ENCODE data around the gene DNAJC25.
"Not testable (repeated sequence)": the region's sequence is repeated elsewhere in the genome, so short reads cannot be mapped to it uniquely, and the experiment has no call there.

The DNAJC25 gene

DNA sequence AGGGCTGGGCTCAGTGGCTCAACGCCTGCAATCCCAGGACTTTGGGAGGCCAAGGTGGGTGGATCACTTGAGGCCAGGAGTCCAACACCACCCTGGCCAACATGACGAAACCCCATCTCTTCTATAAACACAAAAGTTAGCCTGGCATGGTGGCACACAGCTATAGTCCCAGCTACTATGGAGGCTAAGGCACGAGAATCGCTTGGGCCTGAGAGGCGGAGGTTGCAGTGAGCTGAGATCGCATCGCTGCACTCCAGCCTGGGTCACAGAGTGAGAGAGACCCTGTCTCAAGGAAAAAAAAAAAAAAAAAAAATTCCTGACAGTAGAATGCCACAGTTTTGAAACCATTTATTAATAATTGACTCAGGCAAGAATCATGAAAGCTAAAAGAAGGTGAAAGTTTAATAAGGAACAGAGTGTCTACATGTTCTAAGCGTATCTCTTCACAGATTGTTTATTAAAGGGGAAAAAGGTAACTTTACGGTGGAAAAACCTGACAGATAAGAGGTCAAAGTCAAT is 26.0 kb upstream of the DNAJC25 start:
- H3K36me3 Mint-ChIP-seq (ENCODE audit: insufficient read depth), result no peaks in the 10 kb centered on the region
- ATAC-seq (replicated peaks; ENCODE audit: extremely low read depth, poor library complexity, severe bottlenecking), result no peak
- no peaks in the 10 kb centered on the region for H3K4me1 Mint-ChIP-seq
- H3K9me3 Mint-ChIP-seq, result no peaks in the 10 kb centered on the region
- no peak overlapping the region for H3K27ac Mint-ChIP-seq (ENCODE audit: low read depth)
- peaks cover 50% of the 10 kb centered on the region for H3K27me3 Mint-ChIP-seq
- no peak for DNase-seq (ENCODE audit: low spot score in 2 of 2)
- H3K4me3 Mint-ChIP-seq, result no peak overlapping the region

DNA sequence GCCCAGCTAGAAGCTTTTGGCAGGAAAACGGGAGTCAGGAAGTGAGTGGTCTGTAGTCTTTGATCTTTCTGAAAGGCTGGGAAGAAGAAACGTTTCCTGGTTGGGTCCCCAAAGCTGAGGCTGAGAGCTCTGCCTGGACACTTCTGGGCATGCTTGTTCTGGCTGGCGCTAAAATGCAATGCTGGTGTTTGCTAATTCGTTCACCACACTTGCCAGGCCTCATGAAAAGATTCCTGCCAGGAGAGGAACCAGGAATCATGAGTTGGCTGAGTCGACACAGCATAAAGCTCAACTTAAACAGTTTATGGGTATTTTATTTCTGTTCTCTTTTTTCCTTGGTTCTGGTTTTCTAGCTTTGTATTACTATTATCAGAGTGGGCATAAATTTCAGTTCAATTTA is 21.0 kb upstream of the DNAJC25 start:
- H3K36me3 Mint-ChIP-seq (ENCODE audit: insufficient read depth), result peaks cover 2% of the 10 kb centered on the region

DNA sequence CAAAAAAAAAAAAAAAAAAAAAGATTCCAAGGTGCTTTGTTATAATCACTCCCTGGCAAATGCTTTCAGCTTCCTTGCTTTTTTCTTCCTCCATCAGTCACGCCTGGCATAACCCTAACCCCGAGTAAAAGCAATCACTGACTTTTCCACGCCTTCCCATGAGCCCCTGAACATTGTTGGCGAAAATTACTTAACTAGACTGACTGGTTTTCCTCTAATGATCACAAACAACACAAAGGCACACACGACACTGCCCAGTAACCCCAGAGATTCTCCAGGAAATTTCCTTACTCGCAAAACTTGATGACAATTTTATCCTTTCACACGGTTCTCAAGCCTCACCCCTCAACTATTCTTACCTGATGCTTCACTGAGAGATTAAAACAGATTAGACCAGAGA is 20.3 kb upstream of the DNAJC25 start:
- H3K4me3 Mint-ChIP-seq, result no peak overlapping the region
- H3K4me1 Mint-ChIP-seq, result no peaks in the 10 kb centered on the region
- peaks cover 75% of the 10 kb centered on the region for H3K27me3 Mint-ChIP-seq
- ATAC-seq (replicated peaks; ENCODE audit: extremely low read depth, poor library complexity, severe bottlenecking) (no peak), DNase-seq (ENCODE audit: low spot score in 2 of 2) (no peak)
- H3K27ac Mint-ChIP-seq (ENCODE audit: low read depth), result no peak overlapping the region
- H3K36me3 Mint-ChIP-seq (ENCODE audit: insufficient read depth), result peaks cover 2% of the 10 kb centered on the region
- H3K9me3 Mint-ChIP-seq, result no peaks in the 10 kb centered on the region

More for the DNA sequence above, 21.0 kb upstream of the DNAJC25 start:
- no peak for DNase-seq (ENCODE audit: low spot score in 2 of 2)
- Mint-ChIP-seq H3K4me3 (no peak overlapping the region), H3K27ac (ENCODE audit: low read depth) (no peak overlapping the region), H3K27me3 (peaks cover 68% of the 10 kb centered on the region), H3K9me3 (no peaks in the 10 kb centered on the region), H3K4me1 (no peaks in the 10 kb centered on the region)
- no peak for ATAC-seq (replicated peaks; ENCODE audit: extremely low read depth, poor library complexity, severe bottlenecking)

DNA sequence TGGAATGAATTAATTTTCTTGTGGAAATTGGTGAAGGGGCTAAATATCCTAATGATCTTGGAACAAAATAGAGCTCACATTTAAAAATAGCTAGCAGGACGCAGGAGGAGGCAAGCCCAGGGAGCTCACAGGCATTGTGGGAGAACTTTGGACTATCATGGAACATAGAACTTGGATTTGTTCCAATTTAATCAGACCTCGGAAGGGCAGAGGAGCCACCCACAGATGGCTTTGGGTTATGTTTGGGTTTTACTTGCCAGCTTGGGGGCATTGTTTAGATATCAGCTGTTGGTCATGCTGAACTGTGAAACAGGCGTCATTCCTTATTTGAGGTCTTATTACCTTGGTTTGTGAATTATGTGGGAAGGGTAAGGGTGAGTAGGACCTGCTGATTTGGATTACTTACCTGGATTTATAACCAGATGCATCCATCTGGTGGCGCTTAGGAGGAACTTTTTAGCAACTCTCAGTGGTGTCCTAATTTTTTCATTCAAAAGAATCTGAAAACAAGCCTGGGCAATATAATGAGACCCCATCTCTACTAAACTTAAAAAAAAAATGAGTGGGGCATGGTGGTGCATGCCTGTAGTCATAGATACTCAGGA is 17.6 kb upstream of the DNAJC25 start:
- no peak overlapping the region for H3K4me3 Mint-ChIP-seq
- H3K4me1 Mint-ChIP-seq, result no peaks in the 10 kb centered on the region

DNA sequence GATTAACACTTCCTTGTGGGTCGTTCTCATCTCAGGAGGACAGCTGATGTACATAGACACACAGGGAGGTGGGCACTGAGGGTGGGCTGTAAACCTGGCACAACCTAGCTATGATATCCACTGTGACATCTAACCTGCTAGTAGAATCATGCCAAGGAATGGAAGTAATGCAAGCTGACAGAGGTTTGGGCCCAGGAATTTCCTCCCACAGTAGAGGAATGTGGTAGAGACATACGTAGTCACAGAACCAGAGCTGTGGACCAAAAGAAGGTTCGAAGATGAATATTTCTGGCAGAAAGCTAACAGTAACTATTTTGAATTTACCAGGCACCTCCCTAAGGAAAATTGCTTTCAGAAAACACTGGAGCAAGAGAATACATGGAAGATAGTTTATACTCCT is 15.2 kb upstream of the DNAJC25 start:
- no peak overlapping the region for H3K4me3 Mint-ChIP-seq
- ATAC-seq (replicated peaks; ENCODE audit: extremely low read depth, poor library complexity, severe bottlenecking) (no peak), DNase-seq (ENCODE audit: low spot score in 2 of 2) (no peak)
- H3K9me3 Mint-ChIP-seq, result no peaks in the 10 kb centered on the region
- peaks cover under 1% of the 10 kb centered on the region for H3K36me3 Mint-ChIP-seq (ENCODE audit: insufficient read depth)
- peaks cover 51% of the 10 kb centered on the region for H3K27me3 Mint-ChIP-seq
- H3K4me1 Mint-ChIP-seq, result no peaks in the 10 kb centered on the region
- H3K27ac Mint-ChIP-seq (ENCODE audit: low read depth), result no peak overlapping the region

More for the DNA sequence above, 17.6 kb upstream of the DNAJC25 start:
- Mint-ChIP-seq H3K36me3 (ENCODE audit: insufficient read depth) (peaks cover 2% of the 10 kb centered on the region), H3K27me3 (peaks cover 74% of the 10 kb centered on the region), H3K9me3 (no peaks in the 10 kb centered on the region), H3K27ac (ENCODE audit: low read depth) (no peak overlapping the region)
- no peak for DNase-seq (ENCODE audit: low spot score in 2 of 2)
- ATAC-seq (replicated peaks; ENCODE audit: extremely low read depth, poor library complexity, severe bottlenecking), result no peak

DNA sequence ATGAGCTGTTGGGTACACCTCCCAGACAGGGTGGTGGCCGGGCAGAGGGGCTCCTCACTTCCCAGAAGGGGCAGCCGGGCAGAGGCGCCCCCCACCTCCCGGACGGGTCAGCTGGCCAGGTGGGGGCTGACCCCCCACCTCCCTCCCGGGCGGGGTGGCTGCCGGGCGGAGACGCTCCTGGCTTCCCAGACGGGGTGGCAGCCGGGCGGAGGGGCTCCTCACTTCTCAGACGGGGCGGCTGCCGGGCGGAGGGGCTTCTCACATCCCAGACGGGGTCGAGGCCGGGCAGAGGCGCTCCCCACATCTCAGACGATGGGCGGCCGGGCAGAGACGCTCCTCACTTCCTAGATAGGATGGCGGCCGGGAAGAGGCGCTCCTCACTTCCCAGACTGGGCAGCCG is 13.8 kb upstream of the DNAJC25 start:
- not testable (repeated sequence) for H3K9me3 Mint-ChIP-seq; H3K36me3 Mint-ChIP-seq (ENCODE audit: insufficient read depth); DNase-seq (ENCODE audit: low spot score in 2 of 2); H3K4me3 Mint-ChIP-seq; H3K27ac Mint-ChIP-seq (ENCODE audit: low read depth); H3K4me1 Mint-ChIP-seq; ATAC-seq (replicated peaks; ENCODE audit: extremely low read depth, poor library complexity, severe bottlenecking)
- H3K27me3 Mint-ChIP-seq, result peaks cover 43% of the 10 kb centered on the region

DNA sequence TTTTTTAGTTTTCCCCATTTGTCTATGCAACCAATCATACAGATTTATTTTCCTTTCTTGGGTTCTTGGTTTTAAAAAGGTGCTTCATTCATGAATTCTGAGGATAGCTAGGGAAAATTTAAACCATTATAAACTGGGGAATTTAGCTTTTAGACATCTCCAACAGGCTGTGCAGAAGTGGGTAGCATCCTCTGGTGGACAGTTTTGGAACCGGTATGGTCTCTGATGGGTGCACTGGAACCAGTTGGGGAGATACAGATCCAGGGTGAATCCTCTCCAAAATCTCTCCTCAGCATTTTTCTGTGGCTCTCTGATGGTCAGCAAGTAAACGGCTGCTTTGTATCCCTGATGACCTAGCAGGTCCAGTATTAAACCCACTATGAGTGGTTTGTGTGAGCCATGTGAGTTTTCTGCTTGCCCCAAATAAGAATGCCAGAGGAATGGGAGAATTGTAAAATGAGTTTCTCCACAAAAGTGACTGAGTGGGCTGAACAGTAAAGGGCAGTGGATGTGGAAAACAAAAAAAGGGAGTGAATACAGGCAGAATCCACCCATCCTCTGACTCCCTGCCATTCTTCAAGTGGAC is 9.1 kb upstream of the DNAJC25 start:
- Mint-ChIP-seq H3K27me3 (peaks cover 10% of the 10 kb centered on the region), H3K27ac (ENCODE audit: low read depth) (no peak overlapping the region), H3K4me3 (no peak overlapping the region), H3K4me1 (no peaks in the 10 kb centered on the region), H3K9me3 (no peaks in the 10 kb centered on the region), H3K36me3 (ENCODE audit: insufficient read depth) (no peaks in the 10 kb centered on the region)
- DNase-seq (ENCODE audit: low spot score in 2 of 2) (no peak), ATAC-seq (replicated peaks; ENCODE audit: extremely low read depth, poor library complexity, severe bottlenecking) (no peak)

DNA sequence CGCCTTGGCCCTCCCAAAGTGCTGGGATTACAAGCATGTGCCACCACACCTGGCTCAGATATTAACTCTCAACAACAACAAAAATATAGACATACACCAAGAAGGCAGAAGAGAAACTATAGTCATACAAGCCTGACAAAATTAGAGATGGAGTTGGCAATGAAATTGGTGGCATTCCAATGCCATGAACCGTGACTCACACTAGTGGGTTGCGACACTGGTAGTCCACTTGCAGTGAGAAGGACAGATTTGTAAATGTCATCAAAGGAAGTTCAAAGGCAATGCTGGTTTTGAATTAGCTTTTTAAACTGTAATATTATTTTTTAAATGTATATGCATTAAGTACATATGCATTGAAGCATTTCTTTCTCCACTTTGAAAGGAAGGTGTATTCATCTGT is 8.5 kb upstream of the DNAJC25 start:
- Mint-ChIP-seq H3K9me3 (no peaks in the 10 kb centered on the region), H3K27me3 (peaks cover 10% of the 10 kb centered on the region), H3K27ac (ENCODE audit: low read depth) (no peak overlapping the region), H3K4me3 (no peak overlapping the region), H3K4me1 (no peaks in the 10 kb centered on the region), H3K36me3 (ENCODE audit: insufficient read depth) (no peaks in the 10 kb centered on the region)
- ATAC-seq (replicated peaks; ENCODE audit: extremely low read depth, poor library complexity, severe bottlenecking), result no peak
- no peak for DNase-seq (ENCODE audit: low spot score in 2 of 2)

DNA sequence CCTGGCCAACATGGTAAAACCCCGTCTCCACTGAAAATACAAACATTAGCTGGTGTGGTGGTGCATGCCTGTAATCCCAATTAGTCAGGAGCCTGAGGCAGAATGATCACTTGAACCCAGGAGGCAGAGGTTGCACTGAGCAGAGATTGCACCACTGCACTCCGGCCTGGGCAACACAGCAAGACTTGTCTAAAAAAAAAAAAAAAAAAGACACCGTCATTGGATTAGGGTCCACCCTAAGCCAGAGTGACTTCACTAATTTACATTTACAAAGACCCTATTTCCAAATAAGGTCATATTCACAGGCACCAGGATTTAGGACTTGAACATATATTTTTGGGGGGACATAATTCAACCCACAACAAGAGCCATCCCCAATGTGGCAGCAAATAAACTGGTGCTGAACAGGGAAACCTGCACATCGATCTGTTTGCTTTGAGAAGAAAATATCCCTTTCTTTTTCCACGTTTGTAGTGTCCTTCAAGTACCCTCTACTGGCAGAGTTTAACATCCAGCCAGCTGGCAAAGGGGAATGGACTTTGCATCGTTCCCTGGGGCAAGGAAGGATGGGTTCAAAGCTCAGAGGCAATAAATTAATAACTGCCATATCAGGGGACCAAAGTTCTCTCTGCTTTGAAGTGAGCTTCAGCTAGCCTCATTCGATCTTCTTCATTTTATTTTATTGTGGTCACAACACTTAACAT is 3.7 kb upstream of the DNAJC25 start:
- Mint-ChIP-seq H3K4me3 (no peak overlapping the region), H3K27ac (ENCODE audit: low read depth) (no peak overlapping the region), H3K27me3 (peaks cover 2% of the 10 kb centered on the region), H3K4me1 (peaks cover 12% of the 10 kb centered on the region), H3K9me3 (no peaks in the 10 kb centered on the region), H3K36me3 (ENCODE audit: insufficient read depth) (peaks cover 7% of the 10 kb centered on the region)
- DNase-seq (ENCODE audit: low spot score in 2 of 2), result no peak
- ATAC-seq (replicated peaks; ENCODE audit: extremely low read depth, poor library complexity, severe bottlenecking), result no peak

DNA sequence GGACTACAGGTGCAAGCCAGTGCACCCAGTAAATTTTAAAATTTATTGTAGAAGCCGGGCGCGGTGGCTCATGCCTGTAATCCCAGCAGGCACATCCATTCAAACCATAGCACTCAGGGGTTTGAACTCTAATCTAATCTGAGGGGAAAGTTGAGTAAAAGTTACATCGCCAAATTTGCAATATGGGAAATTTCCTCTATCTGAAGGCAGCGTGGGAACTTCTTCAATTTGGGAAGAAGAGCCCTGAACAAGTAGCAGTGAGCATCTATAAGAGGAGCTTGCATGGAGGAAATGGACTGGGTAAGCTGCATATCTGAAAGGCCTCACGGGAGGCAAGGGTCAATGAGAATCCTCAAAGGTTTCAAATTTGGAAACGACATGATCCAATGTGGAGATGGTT is 2.7 kb upstream of the DNAJC25 start:
- no peak for ATAC-seq (replicated peaks; ENCODE audit: extremely low read depth, poor library complexity, severe bottlenecking)
- H3K4me1 Mint-ChIP-seq, result peaks cover 22% of the 10 kb centered on the region
- no peak for DNase-seq (ENCODE audit: low spot score in 2 of 2)
- peaks cover 7% of the 10 kb centered on the region for H3K36me3 Mint-ChIP-seq (ENCODE audit: insufficient read depth)
- no peaks in the 10 kb centered on the region for H3K27me3 Mint-ChIP-seq
- H3K27ac Mint-ChIP-seq (ENCODE audit: low read depth), result no peak overlapping the region
- H3K4me3 Mint-ChIP-seq, result no peak overlapping the region
- no peaks in the 10 kb centered on the region for H3K9me3 Mint-ChIP-seq

DNA sequence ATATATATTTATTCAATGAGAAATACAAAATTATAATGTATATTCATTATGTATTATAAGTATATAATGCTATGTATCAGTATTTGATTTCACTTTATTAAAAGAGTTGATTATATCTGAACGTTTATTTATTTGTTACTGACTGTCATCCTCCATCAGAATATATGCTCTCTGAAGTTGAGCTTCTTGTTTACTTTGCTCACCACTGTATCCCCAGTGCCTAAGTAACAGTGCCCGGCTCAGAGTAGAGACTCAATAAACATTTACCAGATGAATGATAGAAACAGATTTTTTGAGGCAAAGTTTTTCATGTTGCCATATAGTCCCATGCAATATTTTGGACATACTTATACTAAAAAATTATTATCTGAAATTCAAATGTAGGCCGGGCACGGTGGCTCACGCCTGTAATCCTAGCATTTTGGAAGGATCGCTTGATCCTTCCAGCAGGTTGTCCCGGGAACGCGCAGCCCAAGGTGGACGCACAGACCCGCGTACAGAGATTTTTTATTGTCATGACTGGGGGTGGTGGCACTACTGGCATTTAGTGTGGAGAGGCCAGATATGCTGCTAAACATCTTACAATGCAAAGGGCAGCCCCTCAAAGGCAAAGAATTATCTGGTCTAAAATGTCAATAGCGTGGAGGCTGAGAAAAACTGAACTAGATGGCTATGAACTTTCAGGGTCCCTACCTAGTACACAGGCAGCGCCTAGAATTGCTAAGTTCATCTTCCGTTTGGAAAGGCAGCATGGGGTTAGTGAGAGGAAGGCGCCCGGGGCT is 761 bp upstream of the DNAJC25 start:
- H3K4me3 Mint-ChIP-seq, result peak overlapping the region; percentile 84
- H3K36me3 Mint-ChIP-seq (ENCODE audit: insufficient read depth), result peaks cover 7% of the 10 kb centered on the region
- peak overlapping the region; percentile 95 for H3K27ac Mint-ChIP-seq (ENCODE audit: low read depth)
- no peaks in the 10 kb centered on the region for H3K27me3 Mint-ChIP-seq
- DNase-seq (ENCODE audit: low spot score in 2 of 2) (no peak), ATAC-seq (replicated peaks; ENCODE audit: extremely low read depth, poor library complexity, severe bottlenecking) (peak; percentile 41)
- no peaks in the 10 kb centered on the region for H3K9me3 Mint-ChIP-seq
- H3K4me1 Mint-ChIP-seq, result peaks cover 40% of the 10 kb centered on the region

DNA sequence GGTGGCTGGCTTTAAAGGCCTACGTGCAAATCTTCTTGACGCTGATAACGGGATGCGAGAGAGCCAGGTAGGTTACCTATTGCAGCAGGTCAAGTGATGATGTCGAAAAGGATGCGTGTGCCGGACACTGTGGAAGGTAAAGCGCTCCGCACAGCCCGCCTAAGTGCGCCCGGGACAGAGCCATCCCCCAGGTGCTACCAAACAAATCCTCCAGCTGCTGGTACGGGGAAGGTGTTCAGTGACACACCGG is 245 bp upstream of the DNAJC25 start:
- peak overlapping the region; percentile 84 for H3K4me3 Mint-ChIP-seq
- H3K36me3 Mint-ChIP-seq (ENCODE audit: insufficient read depth), result peaks cover 7% of the 10 kb centered on the region
- no peaks in the 10 kb centered on the region for H3K27me3 Mint-ChIP-seq
- H3K27ac Mint-ChIP-seq (ENCODE audit: low read depth), result peak overlapping the region; percentile 95
- no peaks in the 10 kb centered on the region for H3K9me3 Mint-ChIP-seq
- peaks cover 44% of the 10 kb centered on the region for H3K4me1 Mint-ChIP-seq
- ATAC-seq (replicated peaks; ENCODE audit: extremely low read depth, poor library complexity, severe bottlenecking) (no peak), DNase-seq (ENCODE audit: low spot score in 2 of 2) (no peak)

Data from central memory CD8-positive, alpha-beta T cell (primary cell).